ENCODE results near the gene ARRB2. TPM values are rescaled to one million over a fixed set of nuclear protein-coding genes. Genes with fewer than 3 reads are reported as not detected.
A peak's percentile ranks its signal among the peaks of the same experiment; 100 is the strongest.

The ARRB2 gene
- total and polyA plus RNA-seq, 2 of the 13 experiments (the other 11 are each of a cell fraction or from before 2014, with no cell fraction given) = 21.5 to 49.2 TPM

DNA sequence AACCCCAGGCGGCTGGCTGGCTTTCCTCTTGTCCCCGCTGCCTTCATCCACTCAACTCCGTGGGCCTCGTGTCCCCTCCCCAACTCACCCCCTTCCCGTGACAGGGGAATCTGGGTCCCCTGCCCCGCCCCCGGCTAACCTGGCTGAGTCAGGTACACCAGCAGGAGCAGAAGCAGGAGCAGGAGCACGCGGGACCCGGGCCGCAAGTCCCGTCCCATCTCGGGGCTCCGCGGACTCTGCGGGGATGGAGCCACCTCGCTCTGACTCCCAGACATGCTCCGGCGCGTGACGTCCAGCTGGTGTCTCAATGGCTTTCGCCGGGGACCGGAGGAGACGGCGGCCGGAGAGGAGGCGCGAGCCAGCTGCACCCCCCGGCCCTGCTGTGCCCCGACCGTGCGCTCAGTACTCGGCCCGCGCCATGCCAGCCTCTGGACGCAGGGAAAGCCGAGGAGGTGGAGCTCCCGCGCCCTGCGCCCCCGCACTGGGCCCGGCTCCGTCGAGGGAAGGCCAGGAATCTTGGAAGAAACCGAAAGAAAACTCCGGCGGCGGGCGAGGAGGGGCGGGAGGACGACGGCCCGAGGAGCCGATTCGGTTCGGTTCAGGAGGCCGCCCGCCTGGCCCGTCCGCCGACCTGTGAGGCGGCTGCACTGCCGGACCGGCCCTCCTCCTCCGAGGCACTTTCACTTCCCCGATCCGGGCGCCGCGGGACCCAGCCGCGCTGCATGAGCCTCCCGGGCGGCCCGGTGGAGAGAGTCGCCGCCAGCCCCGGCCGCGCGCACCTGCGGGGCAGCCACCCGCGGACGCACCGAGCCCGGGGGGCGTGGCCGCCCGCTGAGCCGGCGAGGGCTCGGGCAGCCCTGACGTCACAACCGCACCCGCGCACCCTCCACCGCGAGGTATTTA is 28.9 kb downstream of the ARRB2 start, which contains the start of the genes CXCL16 and ZMYND15 (continued):
- TF ChIP-seq, protein P1, sequence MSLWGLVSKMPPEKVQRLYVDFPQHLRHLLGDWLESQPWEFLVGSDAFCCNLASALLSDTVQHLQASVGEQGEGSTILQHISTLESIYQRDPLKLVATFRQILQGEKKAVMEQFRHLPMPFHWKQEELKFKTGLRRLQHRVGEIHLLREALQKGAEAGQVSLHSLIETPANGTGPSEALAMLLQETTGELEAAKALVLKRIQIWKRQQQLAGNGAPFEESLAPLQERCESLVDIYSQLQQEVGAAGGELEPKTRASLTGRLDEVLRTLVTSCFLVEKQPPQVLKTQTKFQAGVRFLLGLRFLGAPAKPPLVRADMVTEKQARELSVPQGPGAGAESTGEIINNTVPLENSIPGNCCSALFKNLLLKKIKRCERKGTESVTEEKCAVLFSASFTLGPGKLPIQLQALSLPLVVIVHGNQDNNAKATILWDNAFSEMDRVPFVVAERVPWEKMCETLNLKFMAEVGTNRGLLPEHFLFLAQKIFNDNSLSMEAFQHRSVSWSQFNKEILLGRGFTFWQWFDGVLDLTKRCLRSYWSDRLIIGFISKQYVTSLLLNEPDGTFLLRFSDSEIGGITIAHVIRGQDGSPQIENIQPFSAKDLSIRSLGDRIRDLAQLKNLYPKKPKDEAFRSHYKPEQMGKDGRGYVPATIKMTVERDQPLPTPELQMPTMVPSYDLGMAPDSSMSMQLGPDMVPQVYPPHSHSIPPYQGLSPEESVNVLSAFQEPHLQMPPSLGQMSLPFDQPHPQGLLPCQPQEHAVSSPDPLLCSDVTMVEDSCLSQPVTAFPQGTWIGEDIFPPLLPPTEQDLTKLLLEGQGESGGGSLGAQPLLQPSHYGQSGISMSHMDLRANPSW (CRISPR knock-in tag; IDR thresholded peaks at IDR 0.05; ENCODE audit: borderline replicate concordance) = no peak
- TF ChIP-seq, protein P2, sequence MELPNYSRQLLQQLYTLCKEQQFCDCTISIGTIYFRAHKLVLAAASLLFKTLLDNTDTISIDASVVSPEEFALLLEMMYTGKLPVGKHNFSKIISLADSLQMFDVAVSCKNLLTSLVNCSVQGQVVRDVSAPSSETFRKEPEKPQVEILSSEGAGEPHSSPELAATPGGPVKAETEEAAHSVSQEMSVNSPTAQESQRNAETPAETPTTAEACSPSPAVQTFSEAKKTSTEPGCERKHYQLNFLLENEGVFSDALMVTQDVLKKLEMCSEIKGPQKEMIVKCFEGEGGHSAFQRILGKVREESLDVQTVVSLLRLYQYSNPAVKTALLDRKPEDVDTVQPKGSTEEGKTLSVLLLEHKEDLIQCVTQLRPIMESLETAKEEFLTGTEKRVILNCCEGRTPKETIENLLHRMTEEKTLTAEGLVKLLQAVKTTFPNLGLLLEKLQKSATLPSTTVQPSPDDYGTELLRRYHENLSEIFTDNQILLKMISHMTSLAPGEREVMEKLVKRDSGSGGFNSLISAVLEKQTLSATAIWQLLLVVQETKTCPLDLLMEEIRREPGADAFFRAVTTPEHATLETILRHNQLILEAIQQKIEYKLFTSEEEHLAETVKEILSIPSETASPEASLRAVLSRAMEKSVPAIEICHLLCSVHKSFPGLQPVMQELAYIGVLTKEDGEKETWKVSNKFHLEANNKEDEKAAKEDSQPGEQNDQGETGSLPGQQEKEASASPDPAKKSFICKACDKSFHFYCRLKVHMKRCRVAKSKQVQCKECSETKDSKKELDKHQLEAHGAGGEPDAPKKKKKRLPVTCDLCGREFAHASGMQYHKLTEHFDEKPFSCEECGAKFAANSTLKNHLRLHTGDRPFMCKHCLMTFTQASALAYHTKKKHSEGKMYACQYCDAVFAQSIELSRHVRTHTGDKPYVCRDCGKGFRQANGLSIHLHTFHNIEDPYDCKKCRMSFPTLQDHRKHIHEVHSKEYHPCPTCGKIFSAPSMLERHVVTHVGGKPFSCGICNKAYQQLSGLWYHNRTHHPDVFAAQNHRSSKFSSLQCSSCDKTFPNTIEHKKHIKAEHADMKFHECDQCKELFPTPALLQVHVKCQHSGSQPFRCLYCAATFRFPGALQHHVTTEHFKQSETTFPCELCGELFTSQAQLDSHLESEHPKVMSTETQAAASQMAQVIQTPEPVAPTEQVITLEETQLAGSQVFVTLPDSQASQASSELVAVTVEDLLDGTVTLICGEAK (IDR thresholded peaks at IDR 0.05) = no peak
- TF ChIP-seq, protein P2 (CRISPR knock-in tag; IDR thresholded peaks at IDR 0.05) = 0 out of 2 replicates have a peak, but pooled peaks have one; percentile 34
- TF ChIP-seq ZNF225 (CRISPR knock-in tag; IDR thresholded peaks at IDR 0.05) (peak; percentile 63; the same call in 1 of the 2 replicates), MEIS2 (CRISPR knock-in tag; IDR thresholded peaks at IDR 0.05) (no peak), ZNF24 (IDR thresholded peaks at IDR 0.05) (no peak), ZNF746 (CRISPR knock-in tag; IDR thresholded peaks at IDR 0.05) (0 out of 2 replicates have a peak, but pooled peaks have one; percentile 37), ZBTB10 (CRISPR knock-in tag; IDR thresholded peaks at IDR 0.05; ENCODE audit: borderline replicate concordance) (no peak), BCL3 (CRISPR knock-in tag; IDR thresholded peaks at IDR 0.05) (no peak), ZKSCAN1 (IDR thresholded peaks at IDR 0.05; ENCODE audit: low read length) (no peak), ZNF530 (CRISPR knock-in tag; IDR thresholded peaks at IDR 0.05; ENCODE audit: low read depth) (no peak), MXD4 (CRISPR knock-in tag; IDR thresholded peaks at IDR 0.05) (peak; percentile 63; the same call in 1 of the 2 replicates)

Measured in HepG2 (cell line).